ENCODE data around the gene PYURF.

DNA sequence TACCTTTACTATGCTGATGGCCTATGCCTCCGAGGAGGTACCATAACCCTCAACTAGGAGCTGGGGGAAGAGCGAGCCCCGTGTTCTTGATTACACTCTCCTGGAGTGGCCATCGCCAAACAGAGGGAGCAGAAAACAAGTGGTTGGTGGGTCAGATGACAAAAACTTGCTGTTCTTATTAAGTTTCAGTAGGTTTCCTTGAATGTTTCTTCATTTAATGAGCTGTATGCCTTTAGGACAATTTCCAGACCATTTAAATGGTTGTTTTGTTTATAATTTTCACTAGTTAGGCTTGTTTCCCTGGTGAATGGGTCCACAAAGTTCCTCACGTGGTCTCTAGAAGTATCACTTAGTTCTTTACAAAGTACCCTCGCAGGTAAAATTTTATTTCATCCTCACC is 4.7 kb downstream of the PYURF start:
- TF ChIP-seq EZH2phosphoT487 (IDR thresholded peaks at IDR 0.05; ENCODE audit: borderline replicate concordance, low read length) (no peak), CTCF (conservative IDR thresholded peaks at IDR 0.05; ENCODE audit: low read depth, low read length) (no peak)

Measured in PC-3 (cell line).